GM19043 (cell line): ENCODE measurements around the gene CUL9.

Source experiments
- ATAC-seq: cut with Tn5 transposase; IDR thresholded peaks from one replicate; pipeline ENCODE4 v1.9.1; 2021; ENCODE audit warnings: low read depth; ENCODE audit not compliant: unreplicated experiment

Gene CUL9

DNA sequence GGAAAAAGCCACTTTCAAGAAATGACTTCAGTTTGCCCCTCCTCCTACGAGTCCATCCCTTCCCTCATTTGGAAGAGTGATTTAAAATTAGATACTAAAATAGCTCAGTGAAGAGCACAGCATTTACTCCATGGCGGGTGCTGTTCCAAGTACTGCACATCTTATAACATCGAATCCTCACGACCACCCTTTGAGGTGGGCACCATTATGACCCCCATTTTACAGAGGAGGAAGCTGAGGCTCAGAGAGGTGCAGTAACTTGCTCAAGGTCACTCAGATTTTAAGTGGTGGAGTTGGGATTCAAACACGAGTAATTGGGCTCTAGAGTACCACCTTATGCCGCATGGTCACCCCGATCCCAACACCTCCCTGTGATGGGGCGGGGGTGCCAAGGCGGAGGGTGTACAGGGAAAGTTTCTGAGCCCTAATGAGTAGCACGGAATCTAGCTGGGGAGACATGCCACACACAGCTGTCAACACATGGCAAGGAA, 86.8 kb downstream of the CUL9 start:
- ATAC-seq = no peak

DNA sequence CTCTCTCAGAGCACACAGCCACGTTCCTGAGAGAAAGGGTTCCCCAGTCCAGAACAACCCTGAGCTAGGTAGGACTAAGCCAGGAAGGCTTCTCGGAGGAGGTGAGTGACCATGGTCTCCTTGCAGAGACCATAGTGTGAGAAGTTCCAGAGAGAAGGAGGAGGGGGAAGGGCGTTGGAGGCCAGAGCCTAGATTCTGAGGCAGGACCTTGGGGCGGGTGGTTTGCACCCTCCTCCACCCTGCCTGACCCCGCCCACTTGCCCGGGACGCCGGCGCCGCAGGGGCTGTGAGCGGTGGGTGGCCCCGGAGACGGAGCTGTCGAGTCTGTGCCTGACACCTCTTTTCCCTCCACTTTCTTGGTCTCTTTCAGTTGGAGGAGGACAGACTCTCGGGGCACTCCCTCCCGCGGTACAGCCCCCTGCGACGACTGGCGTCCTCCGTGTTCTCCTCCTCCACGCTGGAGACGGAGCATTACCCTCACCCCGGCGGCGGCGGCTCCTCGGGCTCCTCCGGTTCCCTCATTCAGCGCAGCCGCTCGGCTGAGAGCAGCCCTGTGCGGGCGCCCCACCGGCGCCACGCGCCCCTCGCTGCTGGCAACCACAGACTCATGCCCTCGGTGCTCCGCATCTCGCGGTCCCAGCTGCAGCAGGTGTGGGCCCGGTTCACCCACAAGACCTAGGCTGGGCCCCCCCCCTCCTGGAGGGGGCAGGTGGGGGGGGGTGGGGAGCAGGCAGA, 87.4 kb downstream of the CUL9 start:
- no peak for ATAC-seq

DNA sequence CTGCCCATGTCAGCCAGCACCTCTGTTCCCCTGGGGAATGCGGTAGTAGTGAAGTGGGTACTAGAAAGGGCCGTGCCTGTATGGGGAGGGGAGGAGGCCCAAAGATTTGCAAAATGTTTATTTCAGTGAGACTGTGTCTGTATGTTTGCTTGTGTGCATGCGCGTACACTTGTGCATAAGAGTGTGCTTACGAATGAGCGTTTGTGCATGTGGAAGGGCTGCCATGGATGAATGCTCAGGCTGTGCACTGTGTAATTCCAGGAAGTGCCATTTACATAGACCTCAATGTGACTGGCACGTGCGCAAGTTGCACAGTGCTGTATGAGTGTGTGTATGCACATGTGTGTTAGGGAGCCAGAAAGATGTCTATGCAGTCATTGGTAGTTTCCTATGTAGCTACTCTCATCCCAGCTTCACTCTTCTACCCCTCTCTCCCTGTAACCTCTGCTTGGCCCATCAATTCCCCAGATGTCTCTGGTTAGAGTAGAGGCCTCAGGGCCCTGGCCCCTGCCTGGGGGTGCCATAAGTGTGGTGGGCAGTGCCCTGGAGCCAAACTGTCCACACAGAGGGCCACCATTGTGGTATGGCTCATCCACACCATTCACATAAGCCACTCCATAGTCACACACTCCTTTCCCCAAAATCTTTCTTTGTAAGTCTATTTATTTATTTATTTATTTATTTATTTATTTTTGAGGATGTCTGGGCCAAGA, 89.3 kb downstream of the CUL9 start:
- no peak for ATAC-seq

DNA sequence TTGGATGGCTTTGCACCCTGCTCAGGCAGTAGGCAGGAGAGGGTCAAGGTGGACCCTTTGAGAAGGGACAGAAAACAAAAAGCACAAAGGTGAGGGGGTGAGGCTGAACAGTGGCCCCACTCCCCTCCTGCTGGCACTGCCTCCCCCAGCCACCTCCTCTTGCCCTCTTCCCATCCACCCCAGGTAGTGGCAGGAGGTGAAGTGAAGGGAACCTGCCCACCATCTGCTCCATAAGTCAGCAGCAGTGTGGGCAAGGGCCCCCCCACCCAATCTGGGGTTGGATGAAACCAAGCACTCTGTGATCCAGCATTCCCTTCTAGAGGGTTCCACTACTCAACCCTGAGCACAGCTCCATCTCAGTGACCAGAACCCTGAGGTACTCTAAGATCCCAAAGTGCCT, 89.9 kb downstream of the CUL9 start:
- no peak for ATAC-seq

DNA sequence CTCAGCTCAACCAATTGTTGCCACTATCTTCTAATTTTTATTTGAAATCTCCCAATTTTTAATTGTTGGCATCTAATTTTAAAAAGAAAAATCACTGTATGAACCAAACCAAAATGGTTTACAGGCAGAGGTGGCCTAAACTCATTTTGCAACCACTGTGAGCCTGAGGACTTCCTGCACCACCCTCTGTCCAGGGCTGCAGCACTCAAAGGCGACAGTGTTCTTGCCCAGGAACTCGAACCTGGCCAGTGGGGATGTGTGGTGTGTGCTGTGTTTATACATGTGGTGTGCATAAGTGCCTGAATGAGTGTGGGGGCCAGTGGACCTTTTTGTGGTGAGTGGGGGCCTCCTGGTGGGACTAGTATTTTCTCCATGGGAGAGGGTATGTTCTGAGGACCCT, 91.7 kb downstream of the CUL9 start:
- ATAC-seq = no peak
